HG02759 (cell line): ENCODE measurements around the gene CDH3.
"Not testable (repeated sequence)": the region's sequence is repeated elsewhere in the genome, so short reads cannot be mapped to it uniquely, and the experiment has no call there.

ENCODE experiments used
- ATAC-seq: cut with Tn5 transposase; IDR thresholded peaks from one replicate; pipeline ENCODE4 v1.9.1; 2021; ENCODE audit warnings: mild to moderate bottlenecking, moderate library complexity; ENCODE audit not compliant: unreplicated experiment

Gene CDH3

GRCh38 chr16:68698091-68698490 is 53.0 kb downstream of the CDH3 start:
- ATAC-seq: no peak

GRCh38 chr16:68700120-68700519 is 55.0 kb downstream of the CDH3 start:
- ATAC-seq: no peak

- ATAC-seq: no peak
These were observed 55.7 kb downstream of the CDH3 start for GRCh38 chr16:68700831-68701230.

GRCh38 chr16:68704232-68704867 is 59.2 kb downstream of the CDH3 start:
- no peak for ATAC-seq

GRCh38 chr16:68707340-68708152 is 62.4 kb downstream of the CDH3 start:
- ATAC-seq: no peak

- ATAC-seq: no peak
These were observed 65.1 kb downstream of the CDH3 start for GRCh38 chr16:68710211-68710610.

GRCh38 chr16:68711421-68712139 is 66.5 kb downstream of the CDH3 start:
- ATAC-seq: no peak

GRCh38 chr16:68713361-68713760 is 68.3 kb downstream of the CDH3 start:
- ATAC-seq: no peak

- no peak for ATAC-seq
These were observed 70.4 kb downstream of the CDH3 start for GRCh38 chr16:68715471-68715870.

- not testable (repeated sequence) for ATAC-seq
These were observed 71.4 kb downstream of the CDH3 start for GRCh38 chr16:68716516-68716915.

GRCh38 chr16:68717684-68718083 is 72.6 kb downstream of the CDH3 start:
- no peak for ATAC-seq

GRCh38 chr16:68718590-68718989 is 73.5 kb downstream of the CDH3 start:
- ATAC-seq: no peak

- peak; percentile 77 for ATAC-seq
These were observed 74.9 kb downstream of the CDH3 start for GRCh38 chr16:68719993-68720489.

- ATAC-seq: no peak
These were observed 77.3 kb downstream of the CDH3 start for GRCh38 chr16:68722119-68723024.

- ATAC-seq: no peak
These were observed 79.7 kb downstream of the CDH3 start for GRCh38 chr16:68724797-68725196.

- ATAC-seq: no peak
These were observed 83.4 kb downstream of the CDH3 start for GRCh38 chr16:68728523-68728922.

- no peak for ATAC-seq
These were observed 86.5 kb downstream of the CDH3 start for GRCh38 chr16:68731637-68732036.

- ATAC-seq: no peak
These were observed 87.1 kb downstream of the CDH3 start for GRCh38 chr16:68732042-68732680.

GRCh38 chr16:68732741-68733399 is 87.8 kb downstream of the CDH3 start:
- ATAC-seq: no peak

- ATAC-seq: no peak
These were observed 88.5 kb downstream of the CDH3 start for GRCh38 chr16:68733570-68733969.
